Upper lobe of left lung (tissue), 6 donors: ENCODE results near the gene ECE1. TPM values are rescaled to one million over a fixed set of nuclear protein-coding genes. Genes with fewer than 3 reads are reported as not detected.

Source experiments
- ATAC-seq, 2 donors: fragments of 200-7000 bp; cut with Tn5 transposase; one replicate each; pipeline ENCODE4 v1.9.1; 2022; ENCODE audit warnings: mild to moderate bottlenecking in 2 of 2, moderate library complexity in 2 of 2; ENCODE audit not compliant: low FRiP score in 2 of 2
- DNase-seq, 2 donors: peaks; one replicate each; pipeline ENCODE4 v3.0.0-alpha.2; 2019 to 2020
- H3K27ac ChIP-seq, 4 donors: fragments of 200-600 bp; sonication (generic); one replicate each; pipeline ENCODE4 v1.5.1; 2016 to 2019
- H3K27me3 ChIP-seq, 4 donors: fragments of 200-600 bp; sonication (generic); one replicate each; pipeline ENCODE4 v1.5.1; 2017 to 2019
- H3K36me3 ChIP-seq, 4 donors: fragments of 200-600 bp; sonication (generic); one replicate each; pipeline ENCODE4 v1.5.1; 2016 to 2019
- H3K4me1 ChIP-seq, 4 donors: fragments of 200-600 bp; sonication (generic); one replicate each; pipeline ENCODE4 v1.5.1; 2018 to 2019
- H3K4me3 ChIP-seq, 4 donors: fragments of 200-600 bp; sonication (generic); one replicate each; pipeline ENCODE4 v1.5.1; 2017 to 2019; ENCODE audit warnings: mild to moderate bottlenecking in 2 of 4, moderate library complexity in 1 of 4
- H3K9me3 ChIP-seq, 4 donors: fragments of 200-600 bp; sonication (generic); one replicate each; pipeline ENCODE4 v1.5.1; 2018 to 2019
- EP300 ChIP-seq, 4 donors: sonication (generic); formaldehyde crosslinking; IDR thresholded peaks; one replicate each; pipeline ENCODE4 v1.5.1; 2017; ENCODE audit warnings: antibody characterized with exemption in 4 of 4, control low read depth in 2 of 4
- POLR2A ChIP-seq, 4 donors: fragments of 450-650 bp; IDR thresholded peaks; one replicate each; pipeline ENCODE4 v1.5.1; 2016 to 2017; ENCODE audit warnings: antibody characterized with exemption in 4 of 4, mild to moderate bottlenecking in 2 of 4
- POLR2AphosphoS5 ChIP-seq, 2 donors: sonication (generic); formaldehyde crosslinking; IDR thresholded peaks; one replicate each; pipeline ENCODE4 v1.5.1; 2017; ENCODE audit warnings: antibody characterized with exemption in 2 of 2
- WGBS, 2 donors: methylation state at CpG; one replicate each; pipeline ENCODE4 v1.1.5; 2017 to 2018; 5-methylcytosine and 5-hydroxymethylcytosine counted together
- total RNA-seq, 6 donors: library from RNA; depleted of rRNA in 4 of 6; stranded (reverse); fragments of >200 nt in 4 of 6; gene quantifications; one replicate each; pipeline versions ENCODE4 v1.1.0 to v1.2.1, GENCODE V29; 2016 to 2021
- TF ChIP-seq, protein P1 (sequence below), 6 experiments: fragments of 450-650 bp in 4 of 6; fragments of 200-600 bp in 2 of 6; sonication (generic) in 2 of 6; IDR thresholded peaks; one replicate each; pipeline ENCODE4 v1.5.1; 2016 to 2019; ENCODE audit warnings: antibody characterized with exemption in 6 of 6
- donor health status: DM: no; HTN: no; CAD: no; lungs with moderate emphysema.
- donor health status: DM: no; HTN: yes; CAD: no; lungs with severe emphysema.

ECE1 gene
- total RNA-seq, 6 donors from 2014 or later, result 55.8 to 120 (median 74.8) TPM

DNA sequence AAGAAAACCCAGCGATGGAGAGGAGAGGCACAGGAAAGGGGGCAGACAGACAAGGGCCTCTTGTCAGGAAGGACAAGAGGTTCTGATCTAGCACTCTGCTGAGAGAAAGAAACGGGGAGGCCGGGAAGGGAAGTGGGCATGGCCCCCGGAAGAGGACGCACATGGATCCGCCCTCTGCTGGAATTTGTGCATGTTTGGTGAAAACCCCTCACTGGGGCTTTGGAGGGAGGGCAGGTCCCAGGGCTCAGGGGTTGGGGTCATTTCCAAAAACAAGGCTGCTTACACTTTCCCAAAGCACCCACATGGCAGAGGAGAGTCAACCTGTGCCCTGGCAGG lies 32.4 kb upstream of the ECE1 start:
- DNase-seq, result no peak
- no peak for ATAC-seq
- no peaks in the 10 kb centered on the region for H3K36me3 ChIP-seq
- peak overlapping the region; percentile 74 to 88 (median 82) for H3K27ac ChIP-seq
- H3K9me3 ChIP-seq, result no peaks in the 10 kb centered on the region
- no peaks in the 10 kb centered on the region for H3K27me3 ChIP-seq
- 18 to 21% methylated on average over 6 of the region's 6 CpGs for WGBS, 2 donors
- peaks cover 94 to 100% (median 96%) of the 10 kb centered on the region in 4 donors for H3K4me1 ChIP-seq
- TF ChIP-seq POLR2AphosphoS5 (IDR thresholded peaks at IDR 0.05) (peak in 1 of 2 donors; percentile 13), POLR2A (IDR thresholded peaks at IDR 0.05) (no peak), EP300 (IDR thresholded peaks at IDR 0.05) (peak in 1 of 4 donors; percentile 28)
- TF ChIP-seq, protein P1, sequence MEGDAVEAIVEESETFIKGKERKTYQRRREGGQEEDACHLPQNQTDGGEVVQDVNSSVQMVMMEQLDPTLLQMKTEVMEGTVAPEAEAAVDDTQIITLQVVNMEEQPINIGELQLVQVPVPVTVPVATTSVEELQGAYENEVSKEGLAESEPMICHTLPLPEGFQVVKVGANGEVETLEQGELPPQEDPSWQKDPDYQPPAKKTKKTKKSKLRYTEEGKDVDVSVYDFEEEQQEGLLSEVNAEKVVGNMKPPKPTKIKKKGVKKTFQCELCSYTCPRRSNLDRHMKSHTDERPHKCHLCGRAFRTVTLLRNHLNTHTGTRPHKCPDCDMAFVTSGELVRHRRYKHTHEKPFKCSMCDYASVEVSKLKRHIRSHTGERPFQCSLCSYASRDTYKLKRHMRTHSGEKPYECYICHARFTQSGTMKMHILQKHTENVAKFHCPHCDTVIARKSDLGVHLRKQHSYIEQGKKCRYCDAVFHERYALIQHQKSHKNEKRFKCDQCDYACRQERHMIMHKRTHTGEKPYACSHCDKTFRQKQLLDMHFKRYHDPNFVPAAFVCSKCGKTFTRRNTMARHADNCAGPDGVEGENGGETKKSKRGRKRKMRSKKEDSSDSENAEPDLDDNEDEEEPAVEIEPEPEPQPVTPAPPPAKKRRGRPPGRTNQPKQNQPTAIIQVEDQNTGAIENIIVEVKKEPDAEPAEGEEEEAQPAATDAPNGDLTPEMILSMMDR (IDR thresholded peaks at IDR 0.05), result no peak
- no peak overlapping the region for H3K4me3 ChIP-seq

DNA sequence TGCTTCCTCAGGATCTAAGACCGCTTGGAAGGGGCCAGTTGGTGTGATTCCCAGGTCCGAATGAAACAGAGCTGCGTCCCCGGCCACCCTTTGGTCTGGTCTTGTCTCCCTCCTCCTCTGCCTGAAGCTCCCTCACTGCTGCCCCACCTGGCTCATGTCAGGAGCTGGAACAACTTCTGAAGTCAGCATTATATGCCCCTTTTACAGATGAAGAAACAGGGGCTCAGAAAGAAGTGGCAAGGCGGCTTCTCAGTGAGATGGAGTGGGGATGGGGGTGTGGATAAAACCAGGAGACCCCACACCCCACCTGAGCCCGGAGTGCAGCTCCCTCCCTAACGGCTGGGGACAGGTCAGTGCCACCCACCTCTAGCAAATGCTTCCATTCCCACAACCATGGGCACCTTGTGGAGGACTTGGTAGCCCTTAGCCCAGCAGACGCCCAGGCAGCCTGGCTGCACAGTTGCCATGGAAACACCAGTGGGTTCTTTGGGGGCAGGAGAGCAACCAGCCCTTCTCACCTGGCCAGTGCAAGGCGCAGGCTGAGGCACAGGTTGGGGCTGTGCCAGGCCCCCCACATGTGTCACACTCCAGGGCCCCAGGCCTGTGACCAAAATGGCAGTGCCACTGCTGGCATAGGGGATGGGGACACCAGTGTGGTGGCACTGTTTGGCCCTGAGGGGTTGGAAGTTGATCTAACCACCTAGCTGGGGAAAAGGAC lies 31.9 kb upstream of the ECE1 start:
- peaks cover 94 to 100% (median 97%) of the 10 kb centered on the region in 4 donors for H3K4me1 ChIP-seq
- DNase-seq (no peak), ATAC-seq (no peak)
- H3K27ac ChIP-seq, result peak overlapping the region; percentile 74 to 88 (median 82)
- H3K36me3 ChIP-seq, result no peaks in the 10 kb centered on the region
- H3K27me3 ChIP-seq, result no peaks in the 10 kb centered on the region
- TF ChIP-seq, protein P1 (IDR thresholded peaks at IDR 0.05), result no peak
- TF ChIP-seq EP300 (IDR thresholded peaks at IDR 0.05) (no peak), POLR2AphosphoS5 (IDR thresholded peaks at IDR 0.05) (no peak), POLR2A (IDR thresholded peaks at IDR 0.05) (no peak)
- no peak overlapping the region for H3K4me3 ChIP-seq
- no peaks in the 10 kb centered on the region for H3K9me3 ChIP-seq
- WGBS, 2 donors, result 86 to 90% methylated on average over 7 to 9 of the region's 9 CpGs

DNA sequence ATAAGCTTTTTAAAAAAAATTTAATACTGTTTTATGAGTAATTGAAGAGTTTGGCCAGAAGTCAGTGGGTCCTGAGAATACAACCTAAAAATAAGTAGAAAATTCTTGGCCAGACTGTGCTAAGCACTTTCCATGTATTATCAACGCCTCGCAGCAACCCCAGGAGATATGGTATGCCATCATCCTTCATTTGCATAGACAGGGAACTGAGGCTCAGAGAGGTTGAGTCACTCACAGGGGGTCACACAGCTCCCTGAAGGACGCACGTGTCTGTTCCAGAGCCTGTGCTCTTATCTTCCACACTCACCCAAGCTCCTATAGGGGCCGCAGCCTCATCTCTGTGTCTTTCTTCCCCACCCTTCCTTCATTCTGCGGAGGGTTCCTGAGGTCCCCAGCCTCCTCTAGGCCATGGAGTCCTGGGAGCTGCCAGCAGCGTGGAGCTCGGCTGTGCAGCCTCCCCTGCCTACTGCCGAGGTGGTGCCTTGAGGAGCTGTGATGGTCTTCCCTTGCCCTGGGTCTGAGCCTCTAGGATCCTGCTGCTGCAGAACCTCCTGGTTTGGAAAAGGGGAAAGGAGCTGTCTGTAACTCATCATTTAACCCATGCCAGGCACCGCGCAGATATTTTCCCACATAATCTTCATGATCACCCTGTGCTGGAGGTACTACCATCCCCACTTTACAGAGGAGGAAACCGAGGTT lies 30.3 kb upstream of the ECE1 start:
- DNase-seq, result no peak
- Histone ChIP-seq H3K9me3 (no peaks in the 10 kb centered on the region), H3K4me3 (no peak overlapping the region), H3K4me1 (peaks cover 80 to 91% (median 87%) of the 10 kb centered on the region in 4 donors), H3K36me3 (no peaks in the 10 kb centered on the region), H3K27me3 (no peaks in the 10 kb centered on the region), H3K27ac (peak overlapping the region; percentile 45 to 88 (median 78))
- ATAC-seq, result peak in 1 of 2 donors; percentile 33
- no peak for TF ChIP-seq EP300 (IDR thresholded peaks at IDR 0.05)
- TF ChIP-seq POLR2AphosphoS5 (IDR thresholded peaks at IDR 0.05), result no peak
- TF ChIP-seq, protein P1 (IDR thresholded peaks at IDR 0.05), result no peak
- no peak for TF ChIP-seq POLR2A (IDR thresholded peaks at IDR 0.05)
- WGBS, 2 donors, result 83 to 88% methylated on average over 12 of the region's 12 CpGs

DNA sequence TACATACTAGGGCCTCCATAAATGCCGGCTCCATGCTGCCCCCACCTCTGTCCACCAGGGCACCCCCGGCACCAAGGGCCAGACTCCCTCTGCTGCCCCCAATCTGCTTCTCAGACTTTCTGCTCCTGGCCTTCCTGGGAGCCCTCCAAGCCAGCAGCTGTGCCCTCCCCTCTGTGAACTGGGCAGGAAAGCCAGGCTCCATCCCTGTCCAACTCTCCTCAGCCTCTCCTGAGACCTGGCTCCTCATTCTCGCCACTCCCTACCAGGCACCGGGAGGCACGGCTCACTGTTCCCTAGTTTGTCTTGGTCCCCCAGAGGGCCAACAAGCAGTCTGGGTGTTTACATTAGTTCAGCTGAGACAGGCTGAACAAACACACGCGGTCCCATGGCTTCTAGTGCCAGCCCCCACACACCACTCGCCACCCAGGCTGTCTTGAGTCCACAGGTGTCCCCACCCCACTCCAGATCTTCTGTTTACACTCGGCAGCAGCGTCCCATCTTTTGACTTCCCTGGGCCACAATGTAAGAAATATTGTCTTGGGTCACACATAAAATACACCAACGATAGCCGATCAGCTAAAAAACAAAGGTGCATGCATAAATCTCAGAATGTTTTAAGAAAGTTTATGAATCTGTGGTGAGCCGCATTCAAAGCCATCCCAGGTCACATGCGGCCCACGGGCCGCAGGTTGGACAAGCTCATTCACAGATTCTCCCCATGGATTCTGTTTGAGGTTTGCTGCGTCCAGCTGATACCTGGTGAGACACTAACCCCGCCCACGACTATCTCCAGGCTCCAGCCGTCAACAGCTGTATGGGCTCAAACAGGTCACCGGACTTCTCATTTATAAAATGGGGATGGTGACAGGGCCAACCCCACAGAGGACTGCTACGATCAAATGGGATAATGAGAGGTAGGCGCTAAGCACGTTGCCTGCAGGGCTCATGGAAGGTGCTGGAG lies 29.5 kb upstream of the ECE1 start:
- no peak for TF ChIP-seq POLR2AphosphoS5 (IDR thresholded peaks at IDR 0.05)
- no peak for TF ChIP-seq POLR2A (IDR thresholded peaks at IDR 0.05)
- TF ChIP-seq, protein P1 (IDR thresholded peaks at IDR 0.05), result peak in 3 of 6 experiments; percentile 9 to 18 (median 13)
- TF ChIP-seq EP300 (IDR thresholded peaks at IDR 0.05), result no peak
- Histone ChIP-seq H3K27ac (peak overlapping the region; percentile 61 to 88 (median 78)), H3K4me1 (peaks cover 72 to 83% (median 80%) of the 10 kb centered on the region in 4 donors), H3K9me3 (no peaks in the 10 kb centered on the region), H3K4me3 (no peak overlapping the region), H3K27me3 (no peaks in the 10 kb centered on the region), H3K36me3 (no peaks in the 10 kb centered on the region)
- WGBS, 2 donors, result 68 to 73% methylated on average over 23 to 24 of the region's 24 CpGs
- no peak for DNase-seq
- ATAC-seq, result no peak
